G401.6 (cell line): Measurements from ENCODE around the gene OMA1.
A peak's percentile ranks its signal among the peaks of the same experiment; 100 is the strongest.
"Not testable (repeated sequence)": the region's sequence is repeated elsewhere in the genome, so short reads cannot be mapped to it uniquely, and the experiment has no call there.

Experiments
- FAIRE-seq: peaks from 2 replicates; lab custom pipeline; 2012; peaks lifted over from hg19 to GRCh38; lab: Jason Lieb, UNC

The OMA1 gene

GRCh38 chr1:58524353-58524945, 22.1 kb downstream of the OMA1 start:
- FAIRE-seq, result no peak

GRCh38 chr1:58515794-58516401, 30.6 kb downstream of the OMA1 start:
- peak; percentile 92 for FAIRE-seq

- no peak for FAIRE-seq
Measured at GRCh38 chr1:58513956-58514355, 32.6 kb downstream of the OMA1 start.

GRCh38 chr1:58508629-58509028, 37.9 kb downstream of the OMA1 start:
- no peak for FAIRE-seq

- FAIRE-seq, result no peak
Measured at GRCh38 chr1:58505286-58505685, 41.2 kb downstream of the OMA1 start.

- no peak for FAIRE-seq
Measured at GRCh38 chr1:58502519-58502918, 44.0 kb downstream of the OMA1 start.

GRCh38 chr1:58500043-58500442, 46.5 kb downstream of the OMA1 start:
- FAIRE-seq, result no peak

- FAIRE-seq, result no peak
Measured at GRCh38 chr1:58497499-58497898, 49.0 kb downstream of the OMA1 start.

- FAIRE-seq, result no peak
Measured at GRCh38 chr1:58496042-58496441, 50.5 kb downstream of the OMA1 start.

GRCh38 chr1:58488914-58489313, 57.6 kb downstream of the OMA1 start:
- FAIRE-seq, result not testable (repeated sequence)

- FAIRE-seq, result no peak
Measured at GRCh38 chr1:58487002-58487401, 59.5 kb downstream of the OMA1 start.

GRCh38 chr1:58481962-58482361, 64.6 kb downstream of the OMA1 start:
- FAIRE-seq, result no peak

GRCh38 chr1:58480191-58480590, 66.3 kb downstream of the OMA1 start:
- FAIRE-seq, result no peak

- FAIRE-seq, result no peak
Measured at GRCh38 chr1:58477390-58477789, 69.1 kb downstream of the OMA1 start.

- no peak for FAIRE-seq
Measured at GRCh38 chr1:58476179-58476578, 70.3 kb downstream of the OMA1 start.

- FAIRE-seq, result no peak
Measured at GRCh38 chr1:58469476-58469875, 77.0 kb downstream of the OMA1 start.

- FAIRE-seq, result no peak
Measured at GRCh38 chr1:58469016-58469415, 77.5 kb downstream of the OMA1 start.

- no peak for FAIRE-seq
Measured at GRCh38 chr1:58468612-58469011, 77.9 kb downstream of the OMA1 start.

GRCh38 chr1:58466630-58467241, 79.8 kb downstream of the OMA1 start:
- no peak for FAIRE-seq

GRCh38 chr1:58465825-58466629, 80.5 kb downstream of the OMA1 start:
- no peak for FAIRE-seq

- no peak for FAIRE-seq
Measured at GRCh38 chr1:58465176-58465575, 81.3 kb downstream of the OMA1 start.

- FAIRE-seq, result no peak
Measured at GRCh38 chr1:58460469-58460868, 86.1 kb downstream of the OMA1 start.

GRCh38 chr1:58459911-58460310, 86.6 kb downstream of the OMA1 start:
- FAIRE-seq, result no peak
